ENCODE measurements around the gene SEMA3F. TPM values are rescaled to one million over a fixed set of nuclear protein-coding genes. Genes with fewer than 3 reads are reported as not detected.

The SEMA3F gene
- total RNA-seq, 1 experiment from 2014 or later = 34.0 TPM

DNA sequence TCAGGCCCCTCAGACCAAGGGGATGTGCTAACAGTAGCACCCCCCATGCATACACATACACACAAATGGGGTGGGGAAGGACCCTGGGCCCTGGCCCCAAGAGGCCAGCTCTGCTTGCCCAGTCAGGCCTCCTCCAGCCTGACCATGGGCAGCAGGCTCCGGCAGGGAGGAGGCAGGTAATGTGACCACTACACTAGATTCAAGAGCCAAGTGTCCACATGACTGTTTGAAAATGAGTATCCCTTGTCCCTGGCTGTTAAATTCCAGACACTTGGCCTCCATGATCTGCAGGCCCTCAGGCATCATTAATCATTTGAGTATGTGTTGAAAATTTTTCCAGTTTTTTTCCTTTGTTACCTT, 67.0 kb downstream of the SEMA3F start:
- TF ChIP-seq EZH2 (IDR thresholded peaks at IDR 0.05; ENCODE audit: low read depth) = no peak
- TF ChIP-seq, protein P1, sequence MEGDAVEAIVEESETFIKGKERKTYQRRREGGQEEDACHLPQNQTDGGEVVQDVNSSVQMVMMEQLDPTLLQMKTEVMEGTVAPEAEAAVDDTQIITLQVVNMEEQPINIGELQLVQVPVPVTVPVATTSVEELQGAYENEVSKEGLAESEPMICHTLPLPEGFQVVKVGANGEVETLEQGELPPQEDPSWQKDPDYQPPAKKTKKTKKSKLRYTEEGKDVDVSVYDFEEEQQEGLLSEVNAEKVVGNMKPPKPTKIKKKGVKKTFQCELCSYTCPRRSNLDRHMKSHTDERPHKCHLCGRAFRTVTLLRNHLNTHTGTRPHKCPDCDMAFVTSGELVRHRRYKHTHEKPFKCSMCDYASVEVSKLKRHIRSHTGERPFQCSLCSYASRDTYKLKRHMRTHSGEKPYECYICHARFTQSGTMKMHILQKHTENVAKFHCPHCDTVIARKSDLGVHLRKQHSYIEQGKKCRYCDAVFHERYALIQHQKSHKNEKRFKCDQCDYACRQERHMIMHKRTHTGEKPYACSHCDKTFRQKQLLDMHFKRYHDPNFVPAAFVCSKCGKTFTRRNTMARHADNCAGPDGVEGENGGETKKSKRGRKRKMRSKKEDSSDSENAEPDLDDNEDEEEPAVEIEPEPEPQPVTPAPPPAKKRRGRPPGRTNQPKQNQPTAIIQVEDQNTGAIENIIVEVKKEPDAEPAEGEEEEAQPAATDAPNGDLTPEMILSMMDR (conservative IDR thresholded peaks at IDR 0.05) = no peak
- H3K9me2 ChIP-seq (ENCODE audit: insufficient read depth) = no peaks in the 10 kb centered on the region
- no peak overlapping the region for H3K27ac ChIP-seq
- no peaks in the 10 kb centered on the region for H3K79me2 ChIP-seq (ENCODE audit: low read depth)
- BruUV-seq (replicated peaks) = no TSS peak
- H3K36me3 ChIP-seq (ENCODE audit: low read depth) = no peaks in the 10 kb centered on the region
- no peaks in the 10 kb centered on the region; the same call in 1 of the 2 replicates for H3K4me1 ChIP-seq (replicated peaks; ENCODE audit: insufficient read depth)
- POLR2A ChIA-PET (ENCODE audit: unreplicated experiment) = interaction anchor here (0.6 kb wide), 1 partner anchor 1674 kb away, joined by 4 read pairs; no protein-coding TSS in a partner anchor
- DNase-seq = no peak
- H4K20me1 ChIP-seq (ENCODE audit: insufficient read depth) = no peaks in the 10 kb centered on the region
- peaks cover 4% of the 10 kb centered on the region; the same call in 1 of the 2 replicates for H3F3A ChIP-seq (ENCODE audit: insufficient read depth, low read depth)
- H3K4me3 ChIP-seq = no peak overlapping the region
- intact Hi-C loops (cut with micrococcal nuclease; ENCODE audit: unreplicated experiment) = loop anchor here (5.0 kb wide), 1 partner anchor 680 kb away; no protein-coding TSS in a partner anchor
- H3K9me3 ChIP-seq (ENCODE audit: insufficient read depth, low read depth) = no peaks in the 10 kb centered on the region
- no peaks in the 10 kb centered on the region for H3K27me3 ChIP-seq (ENCODE audit: insufficient read depth, low read depth)
- CTCF ChIA-PET = no interaction called here
- H2AFZ ChIP-seq = no peak overlapping the region
- H3K4me2 ChIP-seq = no peak overlapping the region

DNA sequence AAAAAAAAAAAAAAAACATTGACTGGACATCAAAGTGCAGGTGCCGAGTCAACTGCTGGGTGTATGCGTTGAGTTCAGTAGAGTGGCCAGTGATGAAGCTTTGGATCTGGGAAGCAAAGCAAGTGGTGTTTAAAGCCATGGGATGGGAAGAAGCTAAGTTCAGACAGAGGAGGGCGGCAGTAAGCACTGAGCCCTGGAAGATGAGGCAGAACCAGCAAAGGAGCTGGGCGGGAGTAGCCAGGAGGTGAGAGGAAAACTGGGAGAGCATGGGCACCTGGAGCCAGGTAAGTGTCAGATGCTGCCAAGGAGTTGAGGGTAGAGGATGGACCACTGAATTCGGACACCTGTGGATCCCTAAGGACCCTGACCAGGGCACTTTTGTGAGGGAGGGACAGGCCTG, 69.5 kb downstream of the SEMA3F start:
- Histone ChIP-seq H2AFZ (no peak overlapping the region), H3K4me3 (no peak overlapping the region), H3F3A (ENCODE audit: insufficient read depth, low read depth) (peaks cover 13% of the 10 kb centered on the region; the same call in 1 of the 2 replicates), H4K20me1 (ENCODE audit: insufficient read depth) (no peaks in the 10 kb centered on the region), H3K27ac (no peak overlapping the region), H3K9me2 (ENCODE audit: insufficient read depth) (no peaks in the 10 kb centered on the region), H3K36me3 (ENCODE audit: low read depth) (no peaks in the 10 kb centered on the region), H3K4me2 (no peak overlapping the region), H3K27me3 (ENCODE audit: insufficient read depth, low read depth) (no peaks in the 10 kb centered on the region), H3K79me2 (ENCODE audit: low read depth) (no peaks in the 10 kb centered on the region), H3K4me1 (replicated peaks; ENCODE audit: insufficient read depth) (peaks cover 12% of the 10 kb centered on the region), H3K9me3 (ENCODE audit: insufficient read depth, low read depth) (no peaks in the 10 kb centered on the region)
- intact Hi-C loops (cut with micrococcal nuclease; ENCODE audit: unreplicated experiment) = loop anchor here (5.0 kb wide), 2 partner anchors 113 to 682 kb away; no protein-coding TSS in a partner anchor
- CTCF ChIA-PET = interaction anchor here (0.7 to 1.5 kb wide), 2 partner anchors 30 to 1717 kb away, joined by 13 read pairs; no protein-coding TSS in a partner anchor
- no TSS peak for BruUV-seq (replicated peaks)
- POLR2A ChIA-PET (ENCODE audit: unreplicated experiment) = no interaction called here
- TF ChIP-seq EZH2 (IDR thresholded peaks at IDR 0.05; ENCODE audit: low read depth) = no peak
- TF ChIP-seq, protein P1 (conservative IDR thresholded peaks at IDR 0.05) = no peak
- no peak for DNase-seq

- no peak overlapping the region for H3K27ac ChIP-seq
- peak overlapping the region; percentile 90 for H3K4me2 ChIP-seq
- ChIA-PET CTCF (interaction anchor here (0.6 to 1.7 kb wide), 14 partner anchors 9 to 1761 kb away, joined by 3 to 9 read pairs (median 6); partner anchors contain the start of genes C3orf18 and GNAI2), POLR2A (ENCODE audit: unreplicated experiment) (interaction anchor here (0.6 to 0.9 kb wide), 3 partner anchors 19 to 38 kb away, joined by 5 to 10 read pairs (median 7); no protein-coding TSS in a partner anchor)
- no peaks in the 10 kb centered on the region for H3K27me3 ChIP-seq (ENCODE audit: insufficient read depth, low read depth)
- H3K9me2 ChIP-seq (ENCODE audit: insufficient read depth) = no peaks in the 10 kb centered on the region
- H3K4me3 ChIP-seq = peak overlapping the region; percentile 64
- TF ChIP-seq EZH2 (IDR thresholded peaks at IDR 0.05; ENCODE audit: low read depth) = no peak
- TF ChIP-seq, protein P1 (conservative IDR thresholded peaks at IDR 0.05) = no peak
- no peaks in the 10 kb centered on the region for H3K9me3 ChIP-seq (ENCODE audit: insufficient read depth, low read depth)
- BruUV-seq (replicated peaks) = no TSS peak
- no peaks in the 10 kb centered on the region for H3K79me2 ChIP-seq (ENCODE audit: low read depth)
- H2AFZ ChIP-seq = peak overlapping the region; percentile 95
- peaks cover 13% of the 10 kb centered on the region; the same call in 1 of the 2 replicates for H3F3A ChIP-seq (ENCODE audit: insufficient read depth, low read depth)
- peaks cover 12% of the 10 kb centered on the region for H3K4me1 ChIP-seq (replicated peaks; ENCODE audit: insufficient read depth)
- intact Hi-C loops (cut with micrococcal nuclease; ENCODE audit: unreplicated experiment) = loop anchor here (1.0 to 5.0 kb wide), 8 partner anchors 19 to 110 kb away; no protein-coding TSS in a partner anchor
- peak; percentile 52 to 53 for DNase-seq
- H3K36me3 ChIP-seq (ENCODE audit: low read depth) = no peaks in the 10 kb centered on the region
- no peaks in the 10 kb centered on the region for H4K20me1 ChIP-seq (ENCODE audit: insufficient read depth)
Measured at GRCh38 chr3:50226888-50227389, 71.8 kb downstream of the SEMA3F start.

Data from PC-9 (cell line).